Adrenal gland (tissue), 12 donors: ENCODE measurements around the gene MAST4. TPM values are rescaled to one million over a fixed set of nuclear protein-coding genes. Genes with fewer than 3 reads are reported as not detected.

Source experiments
- DNase-seq, 7 donors: peaks; one replicate each; pipeline ENCODE4 v3.0.0-alpha.2; 2019 to 2020
- H3K27ac ChIP-seq, 5 donors: fragments of 200-600 bp; sonication (generic) in 4 of 5; 1 replicate in 3 of 5; 2 replicates in 2 of 5; pipeline versions ENCODE4 v1.5.1 to v1.8.0; 2016 to 2020; ENCODE audit warnings: mild to moderate bottlenecking in 1 of 5
- H3K27me3 ChIP-seq: fragments of 200-600 bp; 2 replicates; pipeline ENCODE4 v1.8.0; 2021
- H3K36me3 ChIP-seq, 2 donors: fragments of 200-600 bp; replicated peaks in 1 of 2; 1 replicate in 1 of 2; 2 replicates in 1 of 2; pipeline versions ENCODE4 v1.5.1 to v1.8.0; 2018 to 2022
- H3K4me1 ChIP-seq, 2 donors: fragments of 200-600 bp; replicated peaks in 1 of 2; 1 replicate in 1 of 2; 2 replicates in 1 of 2; pipeline versions ENCODE4 v1.5.1 to v1.8.0; 2018 to 2021
- H3K4me3 ChIP-seq, 4 donors: fragments of 200-600 bp; sonication (generic) in 3 of 4; one replicate each; pipeline ENCODE4 v1.5.1; 2016 to 2018
- H3K9me3 ChIP-seq, 3 donors: fragments of 200-600 bp; sonication (generic) in 1 of 3; replicated peaks in 1 of 3; 1 replicate in 2 of 3; 2 replicates in 1 of 3; pipeline versions ENCODE4 v1.5.1 to v1.8.0; 2016 to 2021
- CTCF ChIP-seq, 6 experiments: fragments of 450-650 bp in 4 of 6; fragments of 200-600 bp in 2 of 6; sonication (generic) in 1 of 6; IDR thresholded peaks; 1 replicate in 5 of 6; 2 replicates in 1 of 6; pipeline versions ENCODE4 v1.5.1 to v1.8.0; 2016 to 2021; ENCODE audit warnings: antibody characterized with exemption in 6 of 6, mild to moderate bottlenecking in 2 of 6, moderate library complexity in 1 of 6
- POLR2A ChIP-seq, 2 donors: fragments of 450-650 bp; IDR thresholded peaks; one replicate each; pipeline ENCODE4 v1.6.1; 2017; ENCODE audit warnings: antibody characterized with exemption in 2 of 2, mild to moderate bottlenecking in 2 of 2, moderate library complexity in 1 of 2
- WGBS, 4 donors: extraction: QIAGEN DNeasy Blood & Tissue Kit in 2 of 4; methylation state at CpG; one replicate each; pipeline versions ENCODE4 v1.1.5 to v1.1.7; 2013 to 2017; 5-methylcytosine and 5-hydroxymethylcytosine counted together
- intact Hi-C, 2 donors: fragments of 100-400 bp; cut with DNase I; formaldehyde crosslinking; loops; one replicate each; pipeline versions ENCODE4 v1.14.1 to v1.15.0; 2022 to 2023
- polyA plus RNA-seq, 3 donors: library from polyadenylated mRNA; stranded (reverse); fragments of 200-250 nt in 2 of 3; fragments of 350-450 nt in 1 of 3; fragmentation: Illumina TruSeq in 1 of 3; extraction: RNeasy Lipid Tissue Mini Kit (QIAGEN cat#74804) in 1 of 3; gene quantifications; one replicate each; pipeline ENCODE4 v1.2.3, GENCODE V29; 2013 to 2014
- total RNA-seq, 9 donors: library from RNA; depleted of rRNA in 4 of 9; stranded (reverse); fragments of >200 nt in 4 of 9; fragments of 120-200 nt in 1 of 9; fragmentation: NEBNext Ultra II Directional in 1 of 9; extraction: Animal tissue kit (Norgen Biotek cat#: 25700) in 1 of 9; gene quantifications; one replicate each; pipeline versions ENCODE4 v1.1.0 to v1.2.4, GENCODE V29; 2013 to 2023
- donor health status: healthy with polysubstance abuse.
- donor health status: Bipolar disorder and iron deficiency.
- donor health status: DM: yes; HTN: yes; CAD: no.
- donor health status: DM: no; HTN: no; CAD: no.
- donor health status: DM: no; HTN: no; CAD: no.
- donor health status: DM: yes; HTN: yes; CAD: no.

The MAST4 gene
- total and polyA plus RNA-seq, 12 donors = 12.3 to 95.0 (median 42.8) TPM

GRCh38 chr5:66608501-66608900, 12.3 kb downstream of the MAST4 start:
- no peak for TF ChIP-seq CTCF (IDR thresholded peaks at IDR 0.05)
- no peaks in the 10 kb centered on the region for H3K27me3 ChIP-seq
- intact Hi-C loops = no loop called here
- no peak overlapping the region for H3K4me3 ChIP-seq
- H3K9me3 ChIP-seq = no peaks in the 10 kb centered on the region
- WGBS, 4 donors = 95 to 97% (median 96%) methylated on average over 6 of the region's 6 CpGs
- H3K27ac ChIP-seq = no peak overlapping the region
- no peaks in the 10 kb centered on the region for H3K4me1 ChIP-seq
- H3K36me3 ChIP-seq = no peaks in the 10 kb centered on the region
- no peak for DNase-seq

- no peak for DNase-seq
- H3K36me3 ChIP-seq = no peaks in the 10 kb centered on the region
- intact Hi-C loops = no loop called here
- no peak for TF ChIP-seq CTCF (IDR thresholded peaks at IDR 0.05)
- no peak for TF ChIP-seq POLR2A (IDR thresholded peaks at IDR 0.05)
- no peaks in the 10 kb centered on the region for H3K27me3 ChIP-seq
- no peak overlapping the region for H3K27ac ChIP-seq
- H3K9me3 ChIP-seq = no peaks in the 10 kb centered on the region
- no peak overlapping the region for H3K4me3 ChIP-seq
- H3K4me1 ChIP-seq = no peaks in the 10 kb centered on the region
These were observed 13.4 kb downstream of the MAST4 start for GRCh38 chr5:66609615-66610014.

GRCh38 chr5:66612226-66612625, 16.0 kb downstream of the MAST4 start:
- no peak for TF ChIP-seq POLR2A (IDR thresholded peaks at IDR 0.05)
- TF ChIP-seq CTCF (IDR thresholded peaks at IDR 0.05) = no peak

GRCh38 chr5:66615136-66615535, 18.9 kb downstream of the MAST4 start:
- DNase-seq = peak in 6 of 7 donors; percentile 27 to 69 (median 58)
- Histone ChIP-seq H3K4me3 (no peak overlapping the region), H3K9me3 (no peaks in the 10 kb centered on the region), H3K36me3 (no peaks in the 10 kb centered on the region), H3K4me1 (peaks cover 8 to 18% of the 10 kb centered on the region in 2 donors), H3K27ac (no peak overlapping the region), H3K27me3 (no peaks in the 10 kb centered on the region)
- TF ChIP-seq POLR2A (IDR thresholded peaks at IDR 0.05) (no peak), CTCF (IDR thresholded peaks at IDR 0.05) (no peak)
- 46 to 61% (median 56%) methylated on average over 3 of the region's 3 CpGs for WGBS, 4 donors
- intact Hi-C loops = no loop called here

More at GRCh38 chr5:66612226-66612625, 16.0 kb downstream of the MAST4 start:
- intact Hi-C loops = no loop called here
- Histone ChIP-seq H3K9me3 (no peaks in the 10 kb centered on the region), H3K4me3 (no peak overlapping the region), H3K27me3 (no peaks in the 10 kb centered on the region), H3K4me1 (peaks cover 8 to 14% of the 10 kb centered on the region in 2 donors), H3K27ac (no peak overlapping the region), H3K36me3 (no peaks in the 10 kb centered on the region)
- no peak for DNase-seq
- 87 to 93% (median 89%) methylated on average over 5 of the region's 5 CpGs for WGBS, 4 donors
